ENCODE results near the gene CYP4B1. TPM values are rescaled to one million over a fixed set of nuclear protein-coding genes. Genes with fewer than 3 reads are reported as not detected.

Gene CYP4B1
- total RNA-seq, 1 donor from 2014 or later, result not detected

DNA sequence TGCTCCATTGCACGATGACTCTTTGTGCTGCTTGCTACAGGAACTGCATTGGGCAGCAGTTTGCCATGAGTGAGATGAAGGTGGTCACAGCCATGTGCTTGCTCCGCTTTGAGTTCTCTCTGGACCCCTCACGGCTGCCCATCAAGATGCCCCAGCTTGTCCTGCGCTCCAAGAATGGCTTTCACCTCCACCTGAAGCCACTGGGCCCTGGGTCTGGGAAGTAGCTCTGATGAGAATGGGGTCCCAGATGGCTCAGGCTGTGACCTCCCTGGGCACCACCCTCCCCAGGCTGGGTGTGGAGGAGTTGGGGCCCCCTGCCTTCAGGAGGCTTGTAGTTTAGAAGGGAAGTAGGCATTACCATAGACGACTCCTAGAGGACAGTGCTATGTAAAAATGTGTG lies 19.7 kb downstream of the CYP4B1 start:
- H3K27ac ChIP-seq, result no peak overlapping the region
- Mint-ChIP-seq H3K4me1 (peaks cover 12% of the 10 kb centered on the region), H3K27ac (no peak overlapping the region), H3K4me3 (no peak overlapping the region), H3K36me3 (no peaks in the 10 kb centered on the region), H3K27me3 (ENCODE audit: insufficient read depth, low read depth) (peaks cover 6% of the 10 kb centered on the region), H3K9me3 (no peaks in the 10 kb centered on the region)
- no peaks in the 10 kb centered on the region for H4K20me1 ChIP-seq (ENCODE audit: low read depth)
- H3K9me3 ChIP-seq (ENCODE audit: low read depth), result no peaks in the 10 kb centered on the region
- H2AFZ ChIP-seq (replicated peaks), result no peak overlapping the region
- no peaks in the 10 kb centered on the region for H3K79me2 ChIP-seq (ENCODE audit: low read depth)
- H3K27me3 ChIP-seq, result no peaks in the 10 kb centered on the region
- no peaks in the 10 kb centered on the region for H3K36me3 ChIP-seq
- no peak for DNase-seq (ENCODE audit: low spot score)
- H3K4me3 ChIP-seq, result no peak overlapping the region
- H3K9ac ChIP-seq, result no peak overlapping the region
- no peak overlapping the region for H3K4me2 ChIP-seq
- TF ChIP-seq, protein P1, sequence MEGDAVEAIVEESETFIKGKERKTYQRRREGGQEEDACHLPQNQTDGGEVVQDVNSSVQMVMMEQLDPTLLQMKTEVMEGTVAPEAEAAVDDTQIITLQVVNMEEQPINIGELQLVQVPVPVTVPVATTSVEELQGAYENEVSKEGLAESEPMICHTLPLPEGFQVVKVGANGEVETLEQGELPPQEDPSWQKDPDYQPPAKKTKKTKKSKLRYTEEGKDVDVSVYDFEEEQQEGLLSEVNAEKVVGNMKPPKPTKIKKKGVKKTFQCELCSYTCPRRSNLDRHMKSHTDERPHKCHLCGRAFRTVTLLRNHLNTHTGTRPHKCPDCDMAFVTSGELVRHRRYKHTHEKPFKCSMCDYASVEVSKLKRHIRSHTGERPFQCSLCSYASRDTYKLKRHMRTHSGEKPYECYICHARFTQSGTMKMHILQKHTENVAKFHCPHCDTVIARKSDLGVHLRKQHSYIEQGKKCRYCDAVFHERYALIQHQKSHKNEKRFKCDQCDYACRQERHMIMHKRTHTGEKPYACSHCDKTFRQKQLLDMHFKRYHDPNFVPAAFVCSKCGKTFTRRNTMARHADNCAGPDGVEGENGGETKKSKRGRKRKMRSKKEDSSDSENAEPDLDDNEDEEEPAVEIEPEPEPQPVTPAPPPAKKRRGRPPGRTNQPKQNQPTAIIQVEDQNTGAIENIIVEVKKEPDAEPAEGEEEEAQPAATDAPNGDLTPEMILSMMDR (IDR thresholded peaks at IDR 0.05), result no peak
- TF ChIP-seq EZH2 (IDR thresholded peaks at IDR 0.05) (no peak), EZH2phosphoT487 (IDR thresholded peaks at IDR 0.05) (no peak)
- H3K4me1 ChIP-seq, result peaks cover 9% of the 10 kb centered on the region
- H3F3A ChIP-seq (ENCODE audit: low read depth), result no peaks in the 10 kb centered on the region

DNA sequence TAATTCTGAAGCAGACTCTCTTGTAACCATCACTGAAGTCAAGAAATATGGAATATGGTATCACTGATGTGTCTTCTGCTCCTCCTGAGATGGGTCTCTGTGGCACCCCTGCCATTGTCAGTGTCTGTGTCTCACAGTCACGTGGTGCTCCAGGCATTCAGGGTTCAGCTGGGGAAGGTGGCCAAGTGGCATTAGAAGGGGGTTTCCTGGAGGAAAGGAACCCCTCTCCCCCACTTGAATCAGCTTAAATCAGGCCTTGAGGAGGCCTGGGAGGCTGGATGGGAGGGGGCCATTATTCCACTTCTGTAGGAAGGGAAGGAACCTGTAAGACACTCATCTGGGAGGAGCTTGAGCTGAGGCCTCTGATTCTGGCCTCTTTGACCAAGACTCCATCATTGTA lies 20.5 kb downstream of the CYP4B1 start:
- Histone ChIP-seq H3K4me1 (peaks cover 9% of the 10 kb centered on the region), H3K9ac (no peak overlapping the region), H3K79me2 (ENCODE audit: low read depth) (no peaks in the 10 kb centered on the region), H2AFZ (replicated peaks) (no peak overlapping the region), H4K20me1 (ENCODE audit: low read depth) (no peaks in the 10 kb centered on the region), H3K36me3 (no peaks in the 10 kb centered on the region), H3K27ac (no peak overlapping the region), H3F3A (ENCODE audit: low read depth) (no peaks in the 10 kb centered on the region), H3K4me2 (no peak overlapping the region), H3K27me3 (no peaks in the 10 kb centered on the region), H3K9me3 (ENCODE audit: low read depth) (no peaks in the 10 kb centered on the region), H3K4me3 (no peak overlapping the region)
- no peak for DNase-seq (ENCODE audit: low spot score)
- no peak overlapping the region for H3K27ac Mint-ChIP-seq
- peaks cover 12% of the 10 kb centered on the region for H3K4me1 Mint-ChIP-seq
- H3K27me3 Mint-ChIP-seq (ENCODE audit: insufficient read depth, low read depth), result peaks cover 3% of the 10 kb centered on the region
- no peaks in the 10 kb centered on the region for H3K36me3 Mint-ChIP-seq
- H3K4me3 Mint-ChIP-seq, result no peak overlapping the region
- H3K9me3 Mint-ChIP-seq, result no peaks in the 10 kb centered on the region
- no peak for TF ChIP-seq EZH2 (IDR thresholded peaks at IDR 0.05)
- TF ChIP-seq, protein P1 (IDR thresholded peaks at IDR 0.05), result no peak
- TF ChIP-seq EZH2phosphoT487 (IDR thresholded peaks at IDR 0.05), result no peak

DNA sequence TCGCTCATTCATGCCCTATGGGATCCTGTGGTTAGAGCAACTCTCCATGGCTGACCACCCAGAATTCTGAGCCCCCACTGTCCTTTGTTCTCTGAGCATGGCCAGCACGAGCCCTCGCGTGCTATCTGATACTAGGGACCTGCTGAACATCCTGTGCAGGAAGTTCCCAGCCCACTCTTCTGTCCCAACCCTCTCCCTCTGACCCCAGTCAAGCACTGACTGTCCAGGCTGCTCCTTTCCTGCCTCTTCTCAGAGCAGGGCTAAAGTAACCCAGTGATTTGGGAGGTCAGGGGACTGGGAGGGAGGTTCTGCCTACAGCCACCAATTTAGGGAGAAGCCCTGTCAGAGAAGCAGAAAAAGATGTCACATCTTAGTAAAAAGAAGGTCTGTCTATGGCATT lies 21.2 kb downstream of the CYP4B1 start:
- Histone ChIP-seq H3K4me1 (peaks cover 9% of the 10 kb centered on the region), H3K9me3 (ENCODE audit: low read depth) (no peaks in the 10 kb centered on the region), H3K9ac (no peak overlapping the region), H3K4me2 (no peak overlapping the region), H3K79me2 (ENCODE audit: low read depth) (no peaks in the 10 kb centered on the region), H3K27me3 (no peaks in the 10 kb centered on the region), H3K4me3 (no peak overlapping the region), H4K20me1 (ENCODE audit: low read depth) (no peaks in the 10 kb centered on the region), H3F3A (ENCODE audit: low read depth) (no peaks in the 10 kb centered on the region), H3K27ac (no peak overlapping the region), H2AFZ (replicated peaks) (no peak overlapping the region), H3K36me3 (no peaks in the 10 kb centered on the region)
- no peak overlapping the region for H3K27ac Mint-ChIP-seq
- H3K36me3 Mint-ChIP-seq, result no peaks in the 10 kb centered on the region
- H3K9me3 Mint-ChIP-seq, result no peaks in the 10 kb centered on the region
- H3K4me3 Mint-ChIP-seq, result no peak overlapping the region
- no peak for DNase-seq (ENCODE audit: low spot score)
- no peak for TF ChIP-seq EZH2 (IDR thresholded peaks at IDR 0.05)
- TF ChIP-seq, protein P1 (IDR thresholded peaks at IDR 0.05), result no peak
- no peak for TF ChIP-seq EZH2phosphoT487 (IDR thresholded peaks at IDR 0.05)
- H3K27me3 Mint-ChIP-seq (ENCODE audit: insufficient read depth, low read depth), result peaks cover 3% of the 10 kb centered on the region
- H3K4me1 Mint-ChIP-seq, result peaks cover 12% of the 10 kb centered on the region

Data from neural progenitor cell (in vitro differentiated cells).